ENCODE results near the gene SBNO1. TPM values are rescaled to one million over a fixed set of nuclear protein-coding genes. Genes with fewer than 3 reads are reported as not detected.
A peak's percentile ranks its signal among the peaks of the same experiment; 100 is the strongest.

The SBNO1 gene
- total RNA-seq, 4 donors from 2014 or later, result 18.2 to 26.6 (median 25.8) TPM

DNA sequence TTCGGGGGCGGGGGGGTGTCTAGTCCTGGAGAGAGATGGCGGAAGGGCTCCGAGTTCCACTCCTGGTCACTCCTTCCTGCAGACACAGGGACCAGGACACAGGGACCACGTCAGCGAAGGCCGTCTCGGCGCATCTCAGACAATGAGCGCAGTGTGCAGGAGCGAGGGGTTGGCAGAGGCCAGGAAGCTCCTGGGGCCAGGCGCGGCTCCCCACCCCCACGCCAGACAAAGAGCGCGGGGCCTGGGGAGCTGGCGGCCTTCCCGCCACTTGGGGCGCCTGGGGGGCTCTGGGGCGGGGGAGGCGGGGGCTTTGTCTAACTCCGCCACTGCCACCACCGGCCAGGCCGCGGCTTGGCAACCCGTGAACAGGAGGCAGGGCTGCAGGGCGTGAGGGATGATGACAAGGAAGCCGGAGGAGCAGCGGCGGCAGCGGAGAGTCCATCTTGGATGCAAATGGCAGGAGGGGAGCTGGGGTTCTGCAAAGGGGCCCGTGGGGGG, 95.2 kb downstream of the SBNO1 start:
- peak; percentile 86 to 89 for DNase-seq (ENCODE audit: low spot score in 2 of 2)
- peak overlapping the region; percentile 64 for H3K27ac ChIP-seq
- H3K4me3 ChIP-seq, result peak overlapping the region; percentile 68
- no peak for TF ChIP-seq POLR2AphosphoS5 (IDR thresholded peaks at IDR 0.05)
- TF ChIP-seq, protein P1, sequence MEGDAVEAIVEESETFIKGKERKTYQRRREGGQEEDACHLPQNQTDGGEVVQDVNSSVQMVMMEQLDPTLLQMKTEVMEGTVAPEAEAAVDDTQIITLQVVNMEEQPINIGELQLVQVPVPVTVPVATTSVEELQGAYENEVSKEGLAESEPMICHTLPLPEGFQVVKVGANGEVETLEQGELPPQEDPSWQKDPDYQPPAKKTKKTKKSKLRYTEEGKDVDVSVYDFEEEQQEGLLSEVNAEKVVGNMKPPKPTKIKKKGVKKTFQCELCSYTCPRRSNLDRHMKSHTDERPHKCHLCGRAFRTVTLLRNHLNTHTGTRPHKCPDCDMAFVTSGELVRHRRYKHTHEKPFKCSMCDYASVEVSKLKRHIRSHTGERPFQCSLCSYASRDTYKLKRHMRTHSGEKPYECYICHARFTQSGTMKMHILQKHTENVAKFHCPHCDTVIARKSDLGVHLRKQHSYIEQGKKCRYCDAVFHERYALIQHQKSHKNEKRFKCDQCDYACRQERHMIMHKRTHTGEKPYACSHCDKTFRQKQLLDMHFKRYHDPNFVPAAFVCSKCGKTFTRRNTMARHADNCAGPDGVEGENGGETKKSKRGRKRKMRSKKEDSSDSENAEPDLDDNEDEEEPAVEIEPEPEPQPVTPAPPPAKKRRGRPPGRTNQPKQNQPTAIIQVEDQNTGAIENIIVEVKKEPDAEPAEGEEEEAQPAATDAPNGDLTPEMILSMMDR (IDR thresholded peaks at IDR 0.05), result peak in 1 of 2 donors; percentile 22
- no peaks in the 10 kb centered on the region for H3K9me3 ChIP-seq
- peaks cover 21% of the 10 kb centered on the region for H3K36me3 ChIP-seq
- peaks cover 44% of the 10 kb centered on the region for H3K4me1 ChIP-seq
- H3K27me3 ChIP-seq, result no peaks in the 10 kb centered on the region
- 9% methylated on average over 10 of the region's 32 CpGs for WGBS

DNA sequence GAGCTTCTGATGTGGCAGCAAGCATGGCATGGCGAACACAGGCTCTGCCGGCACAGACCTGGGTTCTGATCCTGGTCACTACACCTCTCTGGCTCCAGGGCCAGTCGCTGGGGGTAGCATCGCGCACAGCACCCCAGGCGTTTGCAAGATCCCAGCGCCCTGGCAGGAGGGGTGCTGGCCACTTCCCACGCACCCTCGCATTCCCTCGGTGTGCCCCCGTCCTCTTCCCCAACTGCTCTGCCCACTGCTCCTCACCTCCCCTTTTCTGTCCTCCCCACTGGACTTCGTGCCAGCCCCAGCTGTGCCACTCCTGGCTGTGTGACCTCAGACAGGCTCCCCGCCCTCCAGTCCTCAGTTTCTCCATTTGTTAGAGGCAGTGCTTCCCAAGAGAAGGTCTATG, 95.8 kb downstream of the SBNO1 start:
- TF ChIP-seq, protein P1 (IDR thresholded peaks at IDR 0.05), result no peak
- TF ChIP-seq POLR2A (IDR thresholded peaks at IDR 0.05) (no peak), EP300 (IDR thresholded peaks at IDR 0.05) (no peak), POLR2AphosphoS5 (IDR thresholded peaks at IDR 0.05) (no peak)
- 70% methylated on average over 13 of the region's 13 CpGs for WGBS
- peaks cover 26% of the 10 kb centered on the region for H3K36me3 ChIP-seq
- no peaks in the 10 kb centered on the region for H3K9me3 ChIP-seq
- no peak for DNase-seq (ENCODE audit: low spot score in 2 of 2)
- peak overlapping the region; percentile 68 for H3K4me3 ChIP-seq
- peaks cover 44% of the 10 kb centered on the region for H3K4me1 ChIP-seq
- H3K27ac ChIP-seq, result peak overlapping the region; percentile 64
- H3K27me3 ChIP-seq, result no peaks in the 10 kb centered on the region

DNA sequence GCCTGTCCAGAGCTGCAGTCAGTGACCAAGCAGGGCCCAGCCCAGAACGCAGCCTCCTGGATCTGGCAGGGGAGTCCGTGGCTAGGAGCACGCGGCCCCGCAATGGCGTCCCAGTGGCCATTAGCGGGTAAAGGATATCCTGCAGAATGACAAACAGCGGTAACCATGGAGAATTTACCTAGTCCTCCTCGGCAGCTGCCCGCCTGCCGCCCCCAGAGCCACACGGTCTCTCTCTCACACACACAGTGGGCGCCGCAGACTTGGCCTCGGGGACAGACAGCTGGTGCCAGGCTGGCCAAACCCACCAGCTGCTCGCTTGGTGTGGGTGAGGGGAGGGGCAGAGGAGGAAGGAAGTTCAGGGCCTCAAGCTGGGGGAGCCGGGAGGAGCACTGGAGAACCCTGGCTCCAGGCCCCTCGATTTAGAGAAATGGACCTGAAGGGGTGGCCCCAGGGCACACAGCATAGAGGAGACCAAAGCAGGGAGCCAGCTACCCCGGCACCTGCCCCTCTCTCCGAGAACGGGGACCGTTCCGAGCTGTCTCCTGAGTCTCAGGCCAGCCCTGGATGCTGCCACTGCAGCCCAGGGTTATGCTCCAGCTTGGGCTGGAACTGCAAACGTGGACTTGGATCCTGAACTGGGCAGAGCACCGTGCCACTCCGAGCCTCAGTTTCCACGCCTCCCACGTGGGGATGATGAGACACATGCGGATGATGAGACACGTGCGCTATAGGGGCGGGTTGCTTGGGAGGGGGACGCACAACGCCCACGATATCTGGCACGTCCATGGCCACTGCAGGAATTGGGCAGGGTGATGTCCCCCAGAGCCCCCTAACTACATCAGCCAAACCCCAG, 96.4 kb downstream of the SBNO1 start:
- Histone ChIP-seq H3K4me3 (no peak overlapping the region), H3K4me1 (peaks cover 44% of the 10 kb centered on the region), H3K36me3 (peaks cover 32% of the 10 kb centered on the region), H3K27me3 (no peaks in the 10 kb centered on the region), H3K9me3 (no peaks in the 10 kb centered on the region), H3K27ac (peak overlapping the region; percentile 64)
- WGBS, result 46% methylated on average over 12 of the region's 36 CpGs
- DNase-seq (ENCODE audit: low spot score in 2 of 2), result peak in 1 of 2 donors; percentile 82
- TF ChIP-seq POLR2AphosphoS5 (IDR thresholded peaks at IDR 0.05), result no peak
- TF ChIP-seq POLR2A (IDR thresholded peaks at IDR 0.05), result no peak
- no peak for TF ChIP-seq EP300 (IDR thresholded peaks at IDR 0.05)
- TF ChIP-seq, protein P1 (IDR thresholded peaks at IDR 0.05), result no peak

DNA sequence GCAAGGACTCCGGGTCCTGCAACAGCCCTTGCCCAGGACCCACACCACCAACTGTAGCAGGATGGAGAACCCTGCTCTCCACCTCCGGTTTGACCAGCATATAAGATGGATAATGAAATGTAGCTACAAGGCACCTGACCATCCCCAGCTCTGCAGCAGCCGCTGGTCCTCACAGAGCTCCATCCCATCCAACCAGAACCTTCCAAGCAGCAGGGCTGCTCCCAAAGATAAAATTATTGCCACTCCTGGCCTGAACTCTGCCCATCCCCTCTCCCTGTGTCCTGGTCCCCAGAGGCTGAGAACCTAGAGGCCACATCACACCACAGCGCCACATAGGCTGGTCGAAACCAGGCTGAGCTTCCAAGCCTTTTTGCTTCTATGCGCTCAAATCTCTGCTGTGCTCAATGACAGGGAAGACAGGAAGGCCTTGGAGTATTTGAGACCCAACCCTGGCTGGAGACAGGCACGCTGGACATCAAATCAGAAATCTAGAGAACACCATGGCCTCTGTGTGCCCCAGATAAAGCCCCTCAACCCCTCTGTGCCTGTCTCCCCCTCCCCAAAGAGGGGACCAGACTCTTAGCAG, 97.2 kb downstream of the SBNO1 start:
- Histone ChIP-seq H3K27ac (no peak overlapping the region), H3K4me1 (peaks cover 40% of the 10 kb centered on the region), H3K36me3 (peaks cover 38% of the 10 kb centered on the region), H3K4me3 (no peak overlapping the region), H3K9me3 (no peaks in the 10 kb centered on the region), H3K27me3 (no peaks in the 10 kb centered on the region)
- TF ChIP-seq POLR2AphosphoS5 (IDR thresholded peaks at IDR 0.05), result no peak
- TF ChIP-seq POLR2A (IDR thresholded peaks at IDR 0.05), result no peak
- TF ChIP-seq, protein P1 (IDR thresholded peaks at IDR 0.05), result no peak
- no peak for TF ChIP-seq EP300 (IDR thresholded peaks at IDR 0.05)
- no peak for DNase-seq (ENCODE audit: low spot score in 2 of 2)
- WGBS, result 82% methylated on average over 5 of the region's 7 CpGs

DNA sequence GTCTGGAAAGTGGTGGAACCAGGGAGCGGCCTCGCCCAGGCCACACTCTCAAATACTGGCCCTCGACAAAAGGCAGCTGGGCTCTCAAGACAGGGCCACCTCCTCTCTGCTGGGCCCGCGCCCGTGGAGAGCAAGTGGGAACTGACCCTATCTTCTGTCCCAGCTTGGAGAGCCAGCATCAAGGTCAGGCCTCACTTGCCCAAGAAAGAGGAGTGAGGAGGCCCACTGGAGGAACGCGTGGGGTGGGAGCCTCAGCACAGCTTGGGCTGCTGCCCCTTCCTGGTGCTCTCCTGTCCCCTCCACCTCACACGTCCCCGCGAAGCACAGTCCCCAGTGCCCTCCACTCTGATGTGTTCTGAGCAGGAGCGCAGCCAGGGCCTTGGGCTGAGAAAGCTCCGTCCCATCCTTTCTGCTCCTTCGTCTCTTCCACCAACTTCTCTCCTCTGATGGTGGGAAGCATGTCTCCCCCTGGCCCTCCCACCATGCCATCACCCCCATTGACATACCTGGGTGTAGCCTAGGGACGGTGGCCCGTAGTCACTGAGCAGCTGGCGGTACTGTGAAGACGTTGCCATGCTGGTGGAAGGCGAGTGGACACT, 97.9 kb downstream of the SBNO1 start:
- Histone ChIP-seq H3K27ac (no peak overlapping the region), H3K36me3 (peaks cover 45% of the 10 kb centered on the region), H3K9me3 (no peaks in the 10 kb centered on the region), H3K4me3 (no peak overlapping the region), H3K4me1 (peaks cover 35% of the 10 kb centered on the region), H3K27me3 (no peaks in the 10 kb centered on the region)
- no peak for DNase-seq (ENCODE audit: low spot score in 2 of 2)
- 86% methylated on average over 18 of the region's 19 CpGs for WGBS
- TF ChIP-seq, protein P1 (IDR thresholded peaks at IDR 0.05), result no peak
- TF ChIP-seq POLR2A (IDR thresholded peaks at IDR 0.05), result no peak
- TF ChIP-seq POLR2AphosphoS5 (IDR thresholded peaks at IDR 0.05), result no peak
- no peak for TF ChIP-seq EP300 (IDR thresholded peaks at IDR 0.05)
